Progenitor cell of endocrine pancreas (in vitro differentiated cells): Measurements from ENCODE around the gene ATXN10. TPM values are rescaled to one million over a fixed set of nuclear protein-coding genes. Genes with fewer than 3 reads are reported as not detected.

ENCODE experiments used
- DNase-seq: peaks from one replicate; pipeline ENCODE4 v3.0.0; 2021; ENCODE audit warnings: low spot score; ENCODE audit not compliant: unreplicated experiment
- H3K27ac Mint-ChIP-seq: 2 replicates; pipeline ENCODE4 v1.8.0; 2021; ENCODE audit warnings: mild to moderate bottlenecking, moderate library complexity, mixed read lengths
- H3K27me3 Mint-ChIP-seq: 2 replicates; pipeline ENCODE4 v1.8.0; 2021; ENCODE audit warnings: mixed read lengths
- H3K36me3 Mint-ChIP-seq: 2 replicates; pipeline ENCODE4 v1.8.0; 2022; ENCODE audit warnings: mixed read lengths; ENCODE audit not compliant: insufficient read depth
- H3K4me1 Mint-ChIP-seq: 2 replicates; pipeline ENCODE4 v1.8.0; 2021; ENCODE audit warnings: low read depth, mixed read lengths
- H3K4me3 Mint-ChIP-seq: 2 replicates; pipeline ENCODE4 v1.8.0; 2021; ENCODE audit warnings: low read depth, mild to moderate bottlenecking, moderate library complexity, mixed read lengths
- H3K9me3 Mint-ChIP-seq: 2 replicates; pipeline ENCODE4 v1.8.0; 2021; ENCODE audit warnings: low read depth, mixed read lengths
- total RNA-seq: library from RNA; stranded (reverse); gene quantifications from 2 replicates; pipeline ENCODE4 v1.2.1, GENCODE V29; 2021
- TF ChIP-seq, protein P1 (sequence below): fragments of 200-600 bp; sonication (generic); IDR thresholded peaks from one replicate; pipeline ENCODE4 v1.5.0; 2021; ENCODE audit warnings: antibody characterized with exemption, mild to moderate bottlenecking; ENCODE audit not compliant: unreplicated experiment

ATXN10 gene
- total RNA-seq, 1 donor from 2014 or later: 177 TPM

DNA sequence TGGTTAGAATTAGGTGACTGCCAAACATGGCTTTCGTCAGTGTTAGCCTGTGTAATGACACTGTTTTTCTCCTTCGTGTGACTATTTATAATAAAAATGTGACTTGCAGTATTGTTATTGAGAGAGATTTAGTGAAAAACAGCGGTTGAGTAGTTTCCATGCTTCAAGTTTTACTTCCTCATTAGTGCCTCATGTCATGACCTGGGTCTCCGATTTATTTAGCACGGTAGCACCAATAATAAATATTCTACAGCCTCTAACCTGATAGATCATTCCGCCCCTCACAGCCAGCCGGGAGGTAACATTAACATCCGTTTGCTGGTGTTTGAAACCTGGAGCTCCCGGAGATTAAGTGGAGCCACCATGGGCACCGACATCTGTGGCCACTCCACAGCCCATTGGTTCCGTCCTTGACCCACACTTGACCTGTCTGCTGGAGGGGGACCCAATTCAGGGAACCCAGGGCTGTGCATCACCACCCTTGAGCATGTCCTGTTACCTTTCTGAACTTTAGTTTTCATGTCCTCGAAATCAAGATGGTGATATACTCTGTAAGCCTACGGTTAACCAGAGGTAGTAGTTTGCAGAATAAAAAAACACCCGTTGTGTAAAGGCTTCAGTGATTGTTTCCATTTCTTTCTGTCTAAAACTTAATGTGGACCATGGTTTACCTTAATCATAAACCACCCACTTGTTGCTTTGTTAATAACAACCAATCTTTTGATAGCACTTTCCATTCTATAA is 104.1 kb downstream of the ATXN10 start:
- H3K4me3 Mint-ChIP-seq: no peak overlapping the region
- peaks cover 8% of the 10 kb centered on the region for H3K4me1 Mint-ChIP-seq
- no peaks in the 10 kb centered on the region for H3K27me3 Mint-ChIP-seq
- no peak for DNase-seq
- peaks cover 10% of the 10 kb centered on the region for H3K36me3 Mint-ChIP-seq
- no peaks in the 10 kb centered on the region for H3K9me3 Mint-ChIP-seq
- no peak overlapping the region for H3K27ac Mint-ChIP-seq
- TF ChIP-seq, protein P1, sequence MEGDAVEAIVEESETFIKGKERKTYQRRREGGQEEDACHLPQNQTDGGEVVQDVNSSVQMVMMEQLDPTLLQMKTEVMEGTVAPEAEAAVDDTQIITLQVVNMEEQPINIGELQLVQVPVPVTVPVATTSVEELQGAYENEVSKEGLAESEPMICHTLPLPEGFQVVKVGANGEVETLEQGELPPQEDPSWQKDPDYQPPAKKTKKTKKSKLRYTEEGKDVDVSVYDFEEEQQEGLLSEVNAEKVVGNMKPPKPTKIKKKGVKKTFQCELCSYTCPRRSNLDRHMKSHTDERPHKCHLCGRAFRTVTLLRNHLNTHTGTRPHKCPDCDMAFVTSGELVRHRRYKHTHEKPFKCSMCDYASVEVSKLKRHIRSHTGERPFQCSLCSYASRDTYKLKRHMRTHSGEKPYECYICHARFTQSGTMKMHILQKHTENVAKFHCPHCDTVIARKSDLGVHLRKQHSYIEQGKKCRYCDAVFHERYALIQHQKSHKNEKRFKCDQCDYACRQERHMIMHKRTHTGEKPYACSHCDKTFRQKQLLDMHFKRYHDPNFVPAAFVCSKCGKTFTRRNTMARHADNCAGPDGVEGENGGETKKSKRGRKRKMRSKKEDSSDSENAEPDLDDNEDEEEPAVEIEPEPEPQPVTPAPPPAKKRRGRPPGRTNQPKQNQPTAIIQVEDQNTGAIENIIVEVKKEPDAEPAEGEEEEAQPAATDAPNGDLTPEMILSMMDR: no peak

- TF ChIP-seq, protein P1: no peak
- Mint-ChIP-seq H3K36me3 (peaks cover 10% of the 10 kb centered on the region), H3K27me3 (no peaks in the 10 kb centered on the region), H3K27ac (no peak overlapping the region), H3K4me1 (peaks cover 8% of the 10 kb centered on the region), H3K4me3 (no peak overlapping the region), H3K9me3 (no peaks in the 10 kb centered on the region)
- DNase-seq: no peak
Observed at GRCh38 chr22:45776313-45776585, 104.6 kb downstream of the ATXN10 start.

- H3K27me3 Mint-ChIP-seq: no peaks in the 10 kb centered on the region
- peaks cover 3% of the 10 kb centered on the region for H3K9me3 Mint-ChIP-seq
- H3K4me3 Mint-ChIP-seq: no peak overlapping the region
- H3K4me1 Mint-ChIP-seq: peaks cover 8% of the 10 kb centered on the region
- TF ChIP-seq, protein P1: no peak
- peaks cover 12% of the 10 kb centered on the region for H3K36me3 Mint-ChIP-seq
- no peak overlapping the region for H3K27ac Mint-ChIP-seq
- no peak for DNase-seq
Observed at GRCh38 chr22:45777046-45777851, 105.6 kb downstream of the ATXN10 start.

DNA sequence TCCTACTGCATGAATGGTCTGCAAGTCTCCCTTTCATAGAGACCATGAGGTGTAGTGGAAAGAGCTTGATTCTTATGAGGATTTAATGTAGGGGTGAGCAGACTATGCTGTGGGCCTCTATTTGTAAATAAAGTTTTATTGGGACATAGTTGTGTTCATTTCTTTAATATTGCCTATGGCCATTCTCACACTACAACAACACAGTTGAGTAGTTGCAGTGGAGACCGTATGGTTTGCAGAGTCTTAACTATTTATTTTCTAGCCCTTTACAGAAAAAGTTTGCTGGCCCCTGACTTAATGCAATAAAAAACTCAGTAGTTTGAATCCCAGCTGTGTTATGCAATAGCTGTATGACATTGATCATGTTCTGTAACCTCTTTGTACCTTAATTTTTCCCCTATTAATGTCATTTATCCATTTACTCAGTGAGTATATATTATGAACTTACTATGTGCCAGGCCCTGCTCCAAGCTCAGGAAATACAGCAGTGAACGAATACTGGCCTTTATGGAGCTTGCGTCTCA is 106.3 kb downstream of the ATXN10 start:
- no peak overlapping the region for H3K4me3 Mint-ChIP-seq
- no peak for DNase-seq
- H3K36me3 Mint-ChIP-seq: peaks cover 9% of the 10 kb centered on the region
- peaks cover 3% of the 10 kb centered on the region for H3K9me3 Mint-ChIP-seq
- H3K27me3 Mint-ChIP-seq: no peaks in the 10 kb centered on the region
- TF ChIP-seq, protein P1: no peak
- H3K4me1 Mint-ChIP-seq: peaks cover 11% of the 10 kb centered on the region
- no peak overlapping the region for H3K27ac Mint-ChIP-seq

DNA sequence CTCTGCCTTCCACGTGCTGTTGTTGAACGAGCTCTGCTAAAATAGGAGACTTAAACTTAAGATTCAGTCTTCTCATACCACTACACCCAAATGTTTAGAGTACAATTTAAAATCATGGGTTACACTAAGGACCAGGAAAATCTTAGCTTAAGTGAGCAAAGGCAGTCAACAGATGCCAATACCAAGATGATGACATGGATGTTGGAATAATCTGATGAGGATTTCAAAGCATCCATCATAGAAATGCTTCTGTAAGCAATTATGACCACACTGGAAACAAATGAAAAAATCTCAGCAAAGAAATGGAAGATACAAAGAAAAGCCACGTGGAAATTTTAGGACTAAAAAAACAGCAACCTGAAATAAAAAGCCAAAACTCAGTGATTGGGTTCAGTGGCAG is 109.8 kb downstream of the ATXN10 start:
- peaks cover 3% of the 10 kb centered on the region for H3K9me3 Mint-ChIP-seq
- H3K27ac Mint-ChIP-seq: peak overlapping the region; percentile 1
- H3K36me3 Mint-ChIP-seq: peaks cover 8% of the 10 kb centered on the region
- no peak for DNase-seq
- H3K4me1 Mint-ChIP-seq: peaks cover 29% of the 10 kb centered on the region
- H3K27me3 Mint-ChIP-seq: no peaks in the 10 kb centered on the region
- TF ChIP-seq, protein P1: no peak
- no peak overlapping the region for H3K4me3 Mint-ChIP-seq
